IMR-90 (cell line): ENCODE data around the gene CC2D1A. TPM values are rescaled to one million over a fixed set of nuclear protein-coding genes. Genes with fewer than 3 reads are reported as not detected.

Experiments used
- ATAC-seq: fragments of 200-7000 bp; cut with Tn5 transposase; 2 replicates; pipeline ENCODE4 v1.9.1; 2020; ENCODE audit warnings: low read depth, mild to moderate bottlenecking, moderate library complexity
- BruUV-seq: library from RNA; stranded (reverse); fragments of 400-500 nt; replicated peaks from 2 replicates; lab custom pipeline; 2021; lab: Mats Ljungman, UMichigan
- CTCF ChIA-PET: fragments of 300-600 bp; formaldehyde crosslinking; extraction: SDS; loops from one replicate; lab custom pipeline; 2021; ENCODE audit warnings: antibody characterized with exemption; lab: Yijun Ruan, JAX
- POLR2A ChIA-PET: fragments of 300-600 bp; sonication (Branson Sonifier 250); formaldehyde crosslinking; loops from one replicate; lab custom pipeline; 2022; ENCODE audit warnings: antibody characterized with exemption; ENCODE audit not compliant: unreplicated experiment; lab: Charles Lee
- DNase-seq: peaks from one replicate; pipeline ENCODE4 v3.0.0; 2013
- H2AFZ ChIP-seq: replicated peaks from 2 replicates; pipeline ENCODE3; 2013; ENCODE audit warnings: low read length, mild to moderate bottlenecking; ENCODE audit not compliant: poor library complexity
- H2AK5ac ChIP-seq: 2 replicates; pipeline ENCODE4 v1.6.1; 2013; ENCODE audit warnings: low read depth, low read length, inconsistent platforms
- H2AK9ac ChIP-seq: replicated peaks from 2 replicates; pipeline ENCODE3; 2013; ENCODE audit warnings: mild to moderate bottlenecking, low read depth, low read length, moderate library complexity; ENCODE audit not compliant: poor library complexity
- H2BK120ac ChIP-seq: 2 replicates; pipeline ENCODE4 v1.6.1; 2013; ENCODE audit warnings: low read depth, low read length, inconsistent platforms
- H2BK15ac ChIP-seq: 3 replicates; pipeline ENCODE4 v1.6.1; 2013; ENCODE audit warnings: low read depth, low read length, inconsistent platforms
- H2BK20ac ChIP-seq: 2 replicates; pipeline ENCODE4 v1.6.1; 2013; ENCODE audit warnings: low read depth, mild to moderate bottlenecking, inconsistent platforms, low read length, moderate library complexity
- H2BK5ac ChIP-seq: 2 replicates; pipeline ENCODE4 v1.6.1; 2013; ENCODE audit warnings: mild to moderate bottlenecking, low read depth, low read length, inconsistent platforms; ENCODE audit not compliant: poor library complexity, severe bottlenecking
- H3K14ac ChIP-seq: replicated peaks from 2 replicates; pipeline ENCODE4 v1.6.1; 2013; ENCODE audit warnings: low read depth, low read length, inconsistent platforms
- H3K18ac ChIP-seq: 2 replicates; pipeline ENCODE4 v1.6.1; 2013; ENCODE audit warnings: low read depth, low read length, control low read depth
- H3K23ac ChIP-seq: 2 replicates; pipeline ENCODE4 v1.6.1; 2013; ENCODE audit warnings: low read depth, low read length, inconsistent platforms
- H3K27ac ChIP-seq: 2 replicates; pipeline ENCODE4 v1.5.1; 2013; ENCODE audit warnings: mild to moderate bottlenecking, control low read depth, low read length; ENCODE audit not compliant: insufficient read depth
- H3K27me3 ChIP-seq: 2 replicates; pipeline ENCODE4 v1.6.1; 2013; ENCODE audit warnings: low read length; ENCODE audit not compliant: control insufficient read depth, insufficient read depth
- H3K36me3 ChIP-seq: 2 replicates; pipeline ENCODE4 v1.6.1; 2013; ENCODE audit warnings: low read length, mixed read lengths; ENCODE audit not compliant: control insufficient read depth, insufficient read depth
- H3K4ac ChIP-seq: 2 replicates; pipeline ENCODE4 v1.6.1; 2013; ENCODE audit warnings: low read depth, low read length, inconsistent platforms
- H3K4me1 ChIP-seq: 2 replicates; pipeline ENCODE4 v1.6.1; 2013; ENCODE audit warnings: low read length, mixed read lengths; ENCODE audit not compliant: control insufficient read depth, insufficient read depth
- H3K4me2 ChIP-seq: 2 replicates; pipeline ENCODE4 v1.6.1; 2013; ENCODE audit warnings: low read depth, mild to moderate bottlenecking, control low read depth, low read length, moderate library complexity
- H3K4me3 ChIP-seq: 2 replicates; pipeline ENCODE4 v1.5.1; 2013; ENCODE audit warnings: low read depth, mild to moderate bottlenecking, control low read depth, low read length, moderate library complexity; ENCODE audit not compliant: insufficient read depth
- H3K56ac ChIP-seq: 2 replicates; pipeline ENCODE4 v1.6.1; 2013; ENCODE audit warnings: low read length, inconsistent platforms; ENCODE audit not compliant: insufficient read depth; ENCODE audit errors: extremely low read depth
- H3K79me1 ChIP-seq, 2 experiments: 2 replicates each; pipeline ENCODE4 v1.6.1; 2013; ENCODE audit warnings: low read length in 2 of 2, inconsistent platforms in 1 of 2, low read depth in 1 of 2
- H3K9ac ChIP-seq: 2 replicates; pipeline ENCODE4 v1.6.1; 2013; ENCODE audit warnings: low read depth, low read length, control low read depth
- H3K9me1 ChIP-seq: 2 replicates; pipeline ENCODE4 v1.6.1; 2013; ENCODE audit warnings: low read length, inconsistent platforms; ENCODE audit not compliant: insufficient read depth
- H3K9me3 ChIP-seq: 2 replicates; pipeline ENCODE4 v1.6.1; 2013; ENCODE audit warnings: low read length; ENCODE audit not compliant: control insufficient read depth, insufficient read depth
- H4K20me1 ChIP-seq: 2 replicates; pipeline ENCODE4 v1.6.1; 2013; ENCODE audit warnings: low read length, inconsistent platforms; ENCODE audit not compliant: insufficient read depth
- H4K5ac ChIP-seq: 2 replicates; pipeline ENCODE4 v1.6.1; 2013; ENCODE audit warnings: mild to moderate bottlenecking, low read depth, low read length, control low read depth
- H4K8ac ChIP-seq, 2 experiments: 2 replicates each; pipeline ENCODE4 v1.6.1; 2013; ENCODE audit warnings: low read depth in 2 of 2, low read length in 2 of 2, control low read depth in 1 of 2, inconsistent platforms in 1 of 2
- H4K91ac ChIP-seq: 2 replicates; pipeline ENCODE4 v1.6.1; 2013; ENCODE audit warnings: low read depth, low read length, inconsistent platforms; ENCODE audit not compliant: insufficient read depth
- CEBPB ChIP-seq: IDR thresholded peaks from 2 replicates; pipeline ENCODE4 v1.6.1; 2012; ENCODE audit warnings: low read depth, low read length, improper control_type of control experiment
- CHD1 ChIP-seq: IDR thresholded peaks from 2 replicates; pipeline ENCODE4 v1.6.1; 2012; ENCODE audit warnings: low read depth, low read length, improper control_type of control experiment
- ELK1 ChIP-seq: fragments of 150-350 bp; IDR thresholded peaks from 2 replicates; pipeline ENCODE4 v1.6.1; 2016; ENCODE audit warnings: low read depth, mild to moderate bottlenecking, low read length, moderate library complexity, borderline replicate concordance
- FOS ChIP-seq: fragments of 150-350 bp; IDR thresholded peaks from 2 replicates; pipeline ENCODE4 v1.6.1; 2016; ENCODE audit warnings: low read depth, low read length
- MAFK ChIP-seq: IDR thresholded peaks from 2 replicates; pipeline ENCODE4 v1.6.1; 2012; ENCODE audit warnings: low read depth, low read length, improper control_type of control experiment
- MAZ ChIP-seq: IDR thresholded peaks from 2 replicates; pipeline ENCODE4 v1.6.1; 2012; ENCODE audit warnings: low read depth, mild to moderate bottlenecking, low read length, improper control_type of control experiment, moderate library complexity, borderline replicate concordance
- MXI1 ChIP-seq: IDR thresholded peaks from 2 replicates; pipeline ENCODE4 v1.6.1; 2012; ENCODE audit warnings: low read depth, mild to moderate bottlenecking, low read length, moderate library complexity, borderline replicate concordance
- NFE2L2 ChIP-seq: fragments of 150-350 bp; IDR thresholded peaks from 2 replicates; pipeline ENCODE4 v1.6.1; 2016; ENCODE audit warnings: low read depth, mild to moderate bottlenecking, low read length
- USF2 ChIP-seq: fragments of 150-350 bp; IDR thresholded peaks from 2 replicates; pipeline ENCODE4 v1.6.1; 2017; ENCODE audit warnings: mild to moderate bottlenecking, antibody characterized with exemption, low read length, low read depth
- WGBS, 2 experiments: methylation state at CpG; one replicate each; pipeline versions ENCODE4 v1.1.5 to v1.1.7; 2013; ENCODE audit warnings: missing lambda C conversion rate in 2 of 2; ENCODE audit not compliant: insufficient read length in 1 of 2; ENCODE audit errors: extremely low coverage in 2 of 2; 5-methylcytosine and 5-hydroxymethylcytosine counted together
- dilution Hi-C: fragments of 300-500 bp; cut with HindIII; formaldehyde crosslinking; loops from one replicate; pipeline ENCODE4 v1.14.3; 2018; ENCODE audit warnings: low sequenced_read_pairs; ENCODE audit not compliant: unreplicated experiment
- in situ Hi-C: fragments of 300-500 bp; cut with MboI; formaldehyde crosslinking; loops from 3 replicates; pipeline ENCODE4 v1.14.3; 2019; ENCODE audit warnings: low sequenced_read_pairs, inconsistent platforms, mixed read lengths
- intact Hi-C: fragments of 100-400 bp; cut with micrococcal nuclease; formaldehyde crosslinking; loops from 2 replicates; pipeline ENCODE4 v1.10.0; 2022
- polyA plus RNA-seq, 3 experiments: library from polyadenylated mRNA; depleted of rRNA; stranded (reverse); fragments of >200 nt; gene quantifications; 2 replicates each; pipeline ENCODE4 v1.2.3, GENCODE V29; 2012; ENCODE audit warnings: low replicate concordance in 1 of 3
- total RNA-seq: library from RNA; depleted of rRNA; stranded (reverse); fragments of >200 nt; gene quantifications from 2 replicates; pipeline ENCODE4 v1.2.3, GENCODE V29; 2012

CC2D1A gene
- total and polyA plus RNA-seq, 2 of the 4 experiments (the other 2 are of a cell fraction) = 4.1 to 14.7 TPM

- no peak overlapping the region for H3K9ac ChIP-seq
- H3K23ac ChIP-seq = no peak overlapping the region
- H3K56ac ChIP-seq = no peak overlapping the region
- no peak overlapping the region for H4K91ac ChIP-seq
- DNase-seq = no peak
- H4K20me1 ChIP-seq = no peaks in the 10 kb centered on the region
- H3K4ac ChIP-seq = no peak overlapping the region
- dilution Hi-C loops (no loop called here), intact Hi-C loops (no loop called here), in situ Hi-C loops (no loop called here)
- H2BK20ac ChIP-seq = no peak overlapping the region
- BruUV-seq = no TSS peak
- H3K4me1 ChIP-seq = no peaks in the 10 kb centered on the region
- TF ChIP-seq FOS = no peak
- no peak for TF ChIP-seq MXI1
- no peak for TF ChIP-seq USF2
- no peak for TF ChIP-seq CEBPB
- no peak for TF ChIP-seq MAZ
- no peak for TF ChIP-seq CHD1
- TF ChIP-seq ELK1 = no peak
- TF ChIP-seq MAFK = no peak
- TF ChIP-seq NFE2L2 = no peak
- peaks cover 41% of the 10 kb centered on the region for H3K36me3 ChIP-seq
- H3K9me3 ChIP-seq = no peaks in the 10 kb centered on the region
- CTCF ChIA-PET = no interaction called here
- no peak overlapping the region for H2BK5ac ChIP-seq
- POLR2A ChIA-PET = no interaction called here
- H3K14ac ChIP-seq = no peak overlapping the region
- no peak overlapping the region for H2AK5ac ChIP-seq
- H2BK120ac ChIP-seq = no peak overlapping the region
- H3K27ac ChIP-seq = no peak overlapping the region
- no CpG with 5 or more reads among the region's 17 CpGs for WGBS, 2 experiments
- no peak overlapping the region for H3K4me2 ChIP-seq
- H2BK15ac ChIP-seq = no peak overlapping the region
- no peak overlapping the region for H3K18ac ChIP-seq
- H4K5ac ChIP-seq = no peak overlapping the region
- H3K79me1 ChIP-seq = no peaks in the 10 kb centered on the region
- ATAC-seq = no peak
- H3K4me3 ChIP-seq = no peak overlapping the region
- no peak overlapping the region for H2AK9ac ChIP-seq
- H2AFZ ChIP-seq = no peak overlapping the region
- no peak overlapping the region for H4K8ac ChIP-seq
- no peaks in the 10 kb centered on the region for H3K27me3 ChIP-seq
- peaks cover 5% of the 10 kb centered on the region for H3K9me1 ChIP-seq
Measured at GRCh38 chr19:13930402-13930801, 24.4 kb downstream of the CC2D1A start.
